Right lung (tissue), 5 donors: ENCODE data around the gene HSFX1. TPM values are rescaled to one million over a fixed set of nuclear protein-coding genes. Genes with fewer than 3 reads are reported as not detected.

Experiments
- DNase-seq, 2 donors: peaks; one replicate each; pipeline ENCODE4 v3.0.0-alpha.2; 2013
- polyA plus RNA-seq, 5 donors: library from polyadenylated mRNA; unstranded; fragments of 120-200 nt; gene quantifications; one replicate each; pipeline versions ENCODE4 v1.2.1 to v1.2.3, GENCODE V29; 2013; ENCODE audit warnings: inconsistent platforms in 1 of 5, low replicate concordance in 1 of 5; ENCODE audit not compliant: insufficient read length in 5 of 5, insufficient read depth in 1 of 5

HSFX1 gene
- polyA plus RNA-seq, 5 donors = 1.4 to 3.6 (median 2.5) TPM

- DNase-seq = no peak
These were observed 30.2 kb downstream of the HSFX1 start for GRCh38 chrX:149804102-149804501.

- DNase-seq = no peak
These were observed 34.0 kb downstream of the HSFX1 start for GRCh38 chrX:149807747-149808458.

GRCh38 chrX:149818652-149819051 is 44.8 kb downstream of the HSFX1 start:
- no peak for DNase-seq

GRCh38 chrX:149819371-149819770 is 45.5 kb downstream of the HSFX1 start:
- no peak for DNase-seq

GRCh38 chrX:149825424-149825823 is 51.6 kb downstream of the HSFX1 start:
- no peak for DNase-seq

Other genes with a start within 250 kb of the HSFX1 start
- gene EOLA1, start 233.1 kb upstream of the HSFX1 start, polyA plus RNA-seq = 10 to 100 TPM; 15.5 to 21.5 (median 17.8) TPM
- gene HSFX3, start 224.1 kb upstream of the HSFX1 start, polyA plus RNA-seq = under 1 TPM in 1 of 5 donors, not detected in 4; 0.19 TPM
- not detected for gene MAGEA9B, start 186.6 kb upstream of the HSFX1 start, polyA plus RNA-seq
- gene HSFX2, start 178.8 kb upstream of the HSFX1 start, polyA plus RNA-seq = 1 to 10 TPM in 1 of 5 donors, under 1 TPM in 1, not detected in 3; 0.80 to 1.1 TPM
- 10 to 100 TPM; 31.9 to 48.3 (median 39.9) TPM for gene TMEM185A, start 142.3 kb upstream of the HSFX1 start, polyA plus RNA-seq
- gene MAGEA11, start 62.0 kb upstream of the HSFX1 start, polyA plus RNA-seq = not detected
- gene MAGEA9, start 7.9 kb downstream of the HSFX1 start, polyA plus RNA-seq = not detected
- gene MAGEA8, start 107.1 kb downstream of the HSFX1 start, polyA plus RNA-seq = under 1 TPM; 0.12 to 0.45 (median 0.26) TPM
- gene HSFX4, start 155.5 kb downstream of the HSFX1 start, polyA plus RNA-seq = under 1 TPM in 4 of 5 donors, not detected in 1; 0.22 to 0.40 (median 0.37) TPM
- 10 to 100 TPM; 24.3 to 30.2 (median 27.1) TPM for gene EOLA2, start 164.4 kb downstream of the HSFX1 start, polyA plus RNA-seq